Measurements from ENCODE around the gene C1orf174. TPM values are rescaled to one million over a fixed set of nuclear protein-coding genes. Genes with fewer than 3 reads are reported as not detected.

Gene C1orf174
- total RNA-seq, 1 experiment from 2014 or later: 21.1 TPM

DNA sequence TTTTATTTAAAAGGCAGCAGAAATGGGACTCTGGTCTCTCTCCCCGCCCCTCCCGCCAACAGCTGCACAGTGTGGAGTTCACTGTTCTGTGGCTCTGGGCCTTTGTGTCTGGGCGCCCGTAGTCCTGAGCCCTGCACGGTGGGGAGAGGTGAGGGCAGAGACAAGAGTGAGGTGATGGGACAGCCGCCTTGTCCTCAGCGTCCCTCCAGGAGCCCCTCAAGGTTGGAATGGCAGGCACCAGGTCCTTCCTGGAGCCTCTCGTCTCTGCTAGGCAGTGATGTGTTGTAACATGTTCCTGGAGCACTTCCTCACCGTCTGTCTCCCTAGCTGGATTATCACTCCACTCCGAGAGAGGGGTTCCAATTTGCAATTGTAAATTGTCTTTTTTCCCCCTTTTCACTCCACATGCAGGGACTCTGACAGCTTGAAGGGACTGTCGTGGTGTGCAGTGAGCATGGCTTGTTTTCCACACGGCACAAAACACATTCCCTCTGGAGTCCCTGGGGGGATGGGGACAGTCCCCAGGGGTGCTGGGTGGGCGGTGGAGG is 44.6 kb upstream of the C1orf174 start:
- no peak for DNase-seq
- no TSS peak for BruUV-seq (replicated peaks)
- Mint-ChIP-seq H3K36me3 (ENCODE audit: insufficient read depth, unreplicated experiment) (no peaks in the 10 kb centered on the region), H3K4me1 (ENCODE audit: low read depth, unreplicated experiment) (no peaks in the 10 kb centered on the region), H3K9me3 (ENCODE audit: low read depth, unreplicated experiment) (no peaks in the 10 kb centered on the region), H3K27me3 (ENCODE audit: unreplicated experiment) (peaks cover 88% of the 10 kb centered on the region), H3K27ac (ENCODE audit: unreplicated experiment) (no peak overlapping the region), H3K4me3 (ENCODE audit: low read depth, unreplicated experiment) (no peak overlapping the region)
- CTCF ChIA-PET: no interaction called here
- TF ChIP-seq, protein P1, sequence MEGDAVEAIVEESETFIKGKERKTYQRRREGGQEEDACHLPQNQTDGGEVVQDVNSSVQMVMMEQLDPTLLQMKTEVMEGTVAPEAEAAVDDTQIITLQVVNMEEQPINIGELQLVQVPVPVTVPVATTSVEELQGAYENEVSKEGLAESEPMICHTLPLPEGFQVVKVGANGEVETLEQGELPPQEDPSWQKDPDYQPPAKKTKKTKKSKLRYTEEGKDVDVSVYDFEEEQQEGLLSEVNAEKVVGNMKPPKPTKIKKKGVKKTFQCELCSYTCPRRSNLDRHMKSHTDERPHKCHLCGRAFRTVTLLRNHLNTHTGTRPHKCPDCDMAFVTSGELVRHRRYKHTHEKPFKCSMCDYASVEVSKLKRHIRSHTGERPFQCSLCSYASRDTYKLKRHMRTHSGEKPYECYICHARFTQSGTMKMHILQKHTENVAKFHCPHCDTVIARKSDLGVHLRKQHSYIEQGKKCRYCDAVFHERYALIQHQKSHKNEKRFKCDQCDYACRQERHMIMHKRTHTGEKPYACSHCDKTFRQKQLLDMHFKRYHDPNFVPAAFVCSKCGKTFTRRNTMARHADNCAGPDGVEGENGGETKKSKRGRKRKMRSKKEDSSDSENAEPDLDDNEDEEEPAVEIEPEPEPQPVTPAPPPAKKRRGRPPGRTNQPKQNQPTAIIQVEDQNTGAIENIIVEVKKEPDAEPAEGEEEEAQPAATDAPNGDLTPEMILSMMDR (IDR thresholded peaks at IDR 0.05; ENCODE audit: unreplicated experiment): no peak
- intact Hi-C loops (cut with micrococcal nuclease; ENCODE audit: unreplicated experiment): no loop called here

DNA sequence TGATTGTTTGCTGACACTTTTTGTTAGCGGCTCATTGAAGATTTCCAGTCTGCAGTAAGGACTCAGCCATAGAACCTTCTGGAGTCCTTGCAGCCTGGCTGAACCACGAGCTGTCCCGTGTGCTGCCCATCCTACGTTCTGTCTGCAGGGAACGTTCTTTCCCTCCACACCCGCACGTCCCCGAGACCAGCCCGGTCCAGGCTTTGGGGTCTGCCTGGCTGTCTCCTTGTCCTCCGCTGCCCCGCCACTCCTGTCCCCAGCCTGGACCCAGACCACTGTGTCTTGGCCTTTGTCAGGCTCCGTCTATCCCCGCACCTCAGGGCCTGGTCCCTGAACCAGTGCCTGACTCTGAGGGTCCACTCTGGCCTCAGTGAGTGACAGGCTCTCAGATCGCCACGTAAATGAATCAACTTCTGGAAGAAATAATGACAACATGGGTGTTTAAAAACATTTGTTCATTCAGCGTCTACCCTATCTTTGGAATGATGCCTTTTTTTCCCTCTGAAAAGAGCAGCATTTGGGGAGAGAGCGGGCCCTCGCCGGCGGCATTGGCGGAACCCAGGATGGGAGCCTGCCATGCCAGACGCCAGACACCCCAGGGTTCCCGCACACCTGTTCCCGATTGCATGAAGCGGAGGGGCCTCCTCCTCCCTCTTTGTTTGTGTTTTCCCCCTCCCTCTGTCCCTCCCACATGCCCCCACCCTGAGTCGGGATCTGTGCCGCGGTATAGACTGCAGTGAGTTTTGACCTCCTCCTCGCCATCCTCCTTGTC is 43.9 kb upstream of the C1orf174 start:
- no TSS peak for BruUV-seq (replicated peaks)
- DNase-seq: no peak
- Mint-ChIP-seq H3K36me3 (ENCODE audit: insufficient read depth, unreplicated experiment) (no peaks in the 10 kb centered on the region), H3K4me1 (ENCODE audit: low read depth, unreplicated experiment) (no peaks in the 10 kb centered on the region), H3K9me3 (ENCODE audit: low read depth, unreplicated experiment) (no peaks in the 10 kb centered on the region), H3K4me3 (ENCODE audit: low read depth, unreplicated experiment) (no peak overlapping the region), H3K27ac (ENCODE audit: unreplicated experiment) (no peak overlapping the region), H3K27me3 (ENCODE audit: unreplicated experiment) (peaks cover 90% of the 10 kb centered on the region)
- TF ChIP-seq, protein P1 (IDR thresholded peaks at IDR 0.05; ENCODE audit: unreplicated experiment): no peak
- CTCF ChIA-PET: no interaction called here
- intact Hi-C loops (cut with micrococcal nuclease; ENCODE audit: unreplicated experiment): no loop called here

DNA sequence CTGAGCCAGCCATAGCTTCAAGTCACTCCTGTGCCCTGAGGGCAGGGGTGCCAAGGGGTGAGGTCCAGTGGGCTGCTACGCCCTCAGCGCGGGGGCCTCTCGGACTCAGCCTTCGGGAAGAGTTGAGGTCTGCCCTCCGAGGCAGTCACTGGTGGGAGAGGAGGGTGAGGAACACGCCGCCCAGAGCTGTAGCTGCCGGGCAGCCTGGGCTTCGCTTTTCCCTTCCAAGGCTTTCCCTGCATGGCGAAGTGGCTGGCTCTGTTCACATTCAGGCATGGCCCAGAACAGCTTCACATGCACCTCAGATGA is 43.0 kb upstream of the C1orf174 start:
- Mint-ChIP-seq H3K36me3 (ENCODE audit: insufficient read depth, unreplicated experiment) (no peaks in the 10 kb centered on the region), H3K4me3 (ENCODE audit: low read depth, unreplicated experiment) (no peak overlapping the region), H3K9me3 (ENCODE audit: low read depth, unreplicated experiment) (no peaks in the 10 kb centered on the region), H3K4me1 (ENCODE audit: low read depth, unreplicated experiment) (no peaks in the 10 kb centered on the region), H3K27ac (ENCODE audit: unreplicated experiment) (no peak overlapping the region), H3K27me3 (ENCODE audit: unreplicated experiment) (peaks cover 90% of the 10 kb centered on the region)
- intact Hi-C loops (cut with micrococcal nuclease; ENCODE audit: unreplicated experiment): no loop called here
- BruUV-seq (replicated peaks): no TSS peak
- no peak for DNase-seq
- TF ChIP-seq, protein P1 (IDR thresholded peaks at IDR 0.05; ENCODE audit: unreplicated experiment): no peak
- CTCF ChIA-PET: no interaction called here

DNA sequence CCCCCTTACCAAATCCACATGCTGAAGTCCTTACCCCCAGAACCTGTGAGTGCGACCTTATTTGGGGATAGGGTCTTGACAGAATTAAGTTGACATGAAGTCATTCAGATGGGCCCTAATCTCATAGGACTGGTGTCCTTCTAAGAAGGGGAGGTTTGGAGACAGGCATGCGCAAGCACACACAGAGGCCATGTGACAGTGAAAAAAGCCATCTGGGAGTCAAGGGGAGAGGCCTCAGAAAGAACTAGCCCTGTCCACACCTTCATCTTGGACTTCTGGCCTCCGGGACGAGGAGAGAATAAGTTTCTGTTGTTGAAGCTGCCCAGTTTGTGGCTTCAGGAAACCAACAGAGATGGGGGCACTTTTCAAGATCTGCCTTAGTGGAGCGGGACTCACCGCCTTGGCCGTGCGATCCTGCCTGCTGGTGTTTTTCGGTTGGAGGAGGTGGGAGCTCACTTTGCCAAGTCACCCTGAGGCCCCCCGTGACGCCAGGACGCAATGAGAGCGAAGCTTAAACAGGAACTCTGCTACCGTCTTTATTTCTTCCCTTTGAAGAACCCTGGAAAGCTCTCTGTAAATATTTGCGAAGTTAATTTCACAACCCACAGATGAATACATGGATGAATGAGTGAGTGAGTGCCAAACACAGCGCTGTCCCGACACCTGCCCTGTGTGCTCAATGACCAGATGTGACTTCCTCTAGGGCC is 42.5 kb upstream of the C1orf174 start:
- BruUV-seq (replicated peaks): no TSS peak
- Mint-ChIP-seq H3K9me3 (ENCODE audit: low read depth, unreplicated experiment) (no peaks in the 10 kb centered on the region), H3K4me3 (ENCODE audit: low read depth, unreplicated experiment) (no peak overlapping the region), H3K4me1 (ENCODE audit: low read depth, unreplicated experiment) (no peaks in the 10 kb centered on the region), H3K27me3 (ENCODE audit: unreplicated experiment) (peaks cover 88% of the 10 kb centered on the region), H3K36me3 (ENCODE audit: insufficient read depth, unreplicated experiment) (no peaks in the 10 kb centered on the region), H3K27ac (ENCODE audit: unreplicated experiment) (no peak overlapping the region)
- intact Hi-C loops (cut with micrococcal nuclease; ENCODE audit: unreplicated experiment): no loop called here
- TF ChIP-seq, protein P1 (IDR thresholded peaks at IDR 0.05; ENCODE audit: unreplicated experiment): no peak
- no peak for DNase-seq
- CTCF ChIA-PET: no interaction called here

Data from Calu3 (cell line).